Colon (tissue), 2 donors: ENCODE measurements around the gene RACGAP1.

Source experiments
- FAIRE-seq: peaks from 2 replicates; lab custom pipeline; 2012; peaks lifted over from hg19 to GRCh38; lab: Jason Lieb, UNC
- donor health status: control.
- donor health status: control.

Gene RACGAP1, protein sequence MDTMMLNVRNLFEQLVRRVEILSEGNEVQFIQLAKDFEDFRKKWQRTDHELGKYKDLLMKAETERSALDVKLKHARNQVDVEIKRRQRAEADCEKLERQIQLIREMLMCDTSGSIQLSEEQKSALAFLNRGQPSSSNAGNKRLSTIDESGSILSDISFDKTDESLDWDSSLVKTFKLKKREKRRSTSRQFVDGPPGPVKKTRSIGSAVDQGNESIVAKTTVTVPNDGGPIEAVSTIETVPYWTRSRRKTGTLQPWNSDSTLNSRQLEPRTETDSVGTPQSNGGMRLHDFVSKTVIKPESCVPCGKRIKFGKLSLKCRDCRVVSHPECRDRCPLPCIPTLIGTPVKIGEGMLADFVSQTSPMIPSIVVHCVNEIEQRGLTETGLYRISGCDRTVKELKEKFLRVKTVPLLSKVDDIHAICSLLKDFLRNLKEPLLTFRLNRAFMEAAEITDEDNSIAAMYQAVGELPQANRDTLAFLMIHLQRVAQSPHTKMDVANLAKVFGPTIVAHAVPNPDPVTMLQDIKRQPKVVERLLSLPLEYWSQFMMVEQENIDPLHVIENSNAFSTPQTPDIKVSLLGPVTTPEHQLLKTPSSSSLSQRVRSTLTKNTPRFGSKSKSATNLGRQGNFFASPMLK

DNA sequence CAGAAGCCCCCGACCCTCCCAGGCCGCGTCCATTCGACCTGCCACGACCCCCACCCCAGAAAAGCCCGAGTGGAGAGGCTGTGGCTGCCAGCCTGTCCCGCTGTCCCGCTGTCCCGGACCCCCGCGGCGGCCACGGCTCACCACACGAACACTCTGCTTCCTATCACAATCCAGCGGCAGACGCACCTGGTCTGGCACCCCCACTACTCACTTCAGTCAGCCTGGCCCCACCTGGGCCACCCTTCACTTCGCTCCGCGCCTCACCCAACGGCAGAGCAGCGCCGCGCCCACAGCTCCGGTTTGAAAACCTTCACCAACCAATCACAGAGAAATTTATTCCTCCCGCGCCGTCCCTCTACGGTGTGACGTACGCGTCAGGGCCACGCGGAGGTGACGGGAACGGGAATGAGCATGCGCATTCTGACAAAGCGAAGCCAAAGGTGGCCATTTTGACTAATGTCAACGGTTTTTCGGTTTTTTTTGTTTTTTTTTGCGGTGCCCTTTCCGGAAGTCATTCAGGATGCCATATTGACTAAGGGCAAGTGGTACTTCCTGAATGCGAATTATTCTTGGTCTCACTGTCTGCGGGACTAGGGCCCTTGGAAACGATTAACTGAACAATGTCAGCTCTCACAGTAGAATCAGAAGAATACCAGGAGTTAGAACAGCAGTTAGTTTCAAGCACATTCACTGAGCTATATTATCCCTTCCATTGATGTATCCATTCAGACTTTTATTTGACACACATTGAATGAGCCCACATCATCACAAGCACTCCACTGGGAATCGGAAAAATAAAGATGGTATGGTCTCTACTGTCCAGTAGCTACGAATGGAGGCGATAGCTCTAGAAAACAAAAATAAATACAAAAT is at the start of gene RACGAP1:
Gene RACGAP1, minus strand, starts transcription at position 308 of the 873 bp plus-strand sequence. CDS start 8,779 bp downstream, outside the sequence.
- peak; percentile 80 for FAIRE-seq

DNA sequence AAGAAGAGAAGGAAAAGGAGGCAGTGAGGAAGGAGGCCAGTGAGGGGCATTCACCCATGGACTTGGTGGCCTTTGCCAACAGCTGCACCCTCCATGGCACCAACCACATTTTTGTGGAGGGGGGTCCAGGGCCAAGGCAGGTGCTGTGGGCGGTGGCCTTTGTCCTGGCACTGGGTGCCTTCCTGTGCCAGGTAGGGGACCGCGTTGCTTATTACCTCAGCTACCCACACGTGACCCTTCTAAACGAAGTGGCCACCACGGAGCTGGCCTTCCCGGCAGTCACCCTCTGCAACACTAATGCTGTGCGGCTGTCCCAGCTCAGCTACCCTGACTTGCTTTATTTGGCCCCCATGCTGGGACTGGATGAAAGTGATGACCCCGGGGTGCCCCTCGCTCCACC is 48.4 kb upstream of the RACGAP1 start:
- no peak for FAIRE-seq

DNA sequence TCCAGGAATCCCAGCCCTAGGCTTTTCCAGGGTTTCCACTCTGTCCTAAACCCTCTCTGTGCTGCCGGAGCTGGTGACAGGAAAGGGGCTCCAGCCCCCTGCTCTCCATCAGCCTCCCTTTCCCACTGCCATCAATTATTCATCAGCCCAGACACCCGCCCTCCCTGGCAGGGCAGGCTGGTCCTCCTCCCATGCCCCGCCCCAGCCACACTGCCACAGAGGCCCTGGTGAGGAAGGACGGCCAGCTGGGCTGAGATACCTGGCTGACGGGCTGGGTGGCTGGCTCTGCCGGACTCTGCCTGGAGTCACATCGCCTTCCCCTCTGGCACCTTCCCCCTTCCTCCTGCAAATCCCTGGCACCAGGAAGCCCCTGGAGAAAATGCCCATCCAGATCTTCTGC is 47.9 kb upstream of the RACGAP1 start:
- no peak for FAIRE-seq

DNA sequence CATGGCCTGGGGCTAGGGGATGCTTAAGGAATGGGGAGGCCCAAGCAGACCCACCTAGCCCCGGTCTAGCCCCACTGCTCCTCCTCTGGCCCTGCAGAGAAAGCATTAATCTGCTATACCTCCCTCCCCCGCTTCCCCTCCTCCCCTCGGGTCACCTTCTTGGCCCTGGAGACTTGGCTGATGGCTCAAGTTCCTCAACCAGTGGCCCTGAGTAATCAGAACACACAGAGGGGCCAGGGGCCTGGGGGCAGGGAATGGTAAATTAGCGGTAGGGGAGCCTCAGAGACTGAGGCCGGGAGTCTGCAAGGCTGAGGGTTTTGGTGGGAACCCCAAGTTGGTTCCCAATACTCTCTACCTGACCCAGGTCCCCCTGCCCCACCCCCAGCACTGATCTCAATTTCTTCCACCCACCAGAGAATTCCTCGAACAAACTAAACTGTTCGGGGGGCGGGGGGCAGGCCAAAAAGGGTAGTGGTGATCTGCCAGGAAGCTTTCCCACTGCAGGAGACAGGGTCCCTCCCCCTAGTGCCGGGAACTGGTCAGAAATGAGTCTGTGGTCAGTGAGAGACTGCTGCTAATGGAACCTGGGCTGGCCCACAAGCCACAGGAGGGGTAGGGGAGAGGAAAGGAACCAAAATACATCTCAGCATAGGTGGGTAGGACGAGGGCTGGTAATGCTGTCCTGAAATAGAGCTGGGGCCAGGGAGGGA is 47.1 kb upstream of the RACGAP1 start:
- FAIRE-seq = no peak

DNA sequence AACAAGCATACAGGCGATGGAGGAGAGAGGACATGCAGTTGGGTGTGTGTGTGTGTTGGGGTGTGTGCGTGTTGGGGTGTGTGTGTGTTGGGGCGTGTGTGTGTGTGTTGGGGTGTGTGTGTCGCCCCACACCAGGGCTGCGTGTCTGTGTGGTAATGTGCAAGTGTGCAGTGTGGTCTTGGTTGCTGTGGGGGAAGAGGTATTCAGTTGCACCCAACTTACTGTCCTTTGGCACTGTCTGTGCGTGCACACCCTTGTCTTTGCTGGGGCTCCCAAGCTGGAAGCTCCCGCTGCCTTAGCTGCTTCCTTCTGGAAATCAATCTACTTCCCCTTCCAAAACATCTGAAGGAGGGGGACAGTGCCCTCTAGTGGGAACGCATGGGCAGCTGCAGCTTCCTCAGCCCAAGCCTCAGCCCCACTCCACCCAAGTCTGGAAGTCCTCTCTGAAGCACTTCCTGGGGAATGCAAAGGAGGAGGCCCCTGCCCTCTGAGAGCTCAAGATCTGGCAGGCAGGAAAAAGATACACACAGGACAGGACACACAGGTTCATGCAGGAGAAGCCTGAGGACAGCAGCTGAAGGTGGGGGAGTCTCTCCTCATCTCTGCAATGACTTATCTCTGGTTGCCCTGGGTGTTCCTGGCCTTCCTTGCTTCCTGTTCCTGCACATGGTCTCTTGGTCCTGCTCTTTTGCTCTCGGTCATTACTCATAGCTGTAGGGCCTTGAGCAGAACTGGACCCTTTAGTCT is 45.2 kb upstream of the RACGAP1 start:
- no peak for FAIRE-seq

DNA sequence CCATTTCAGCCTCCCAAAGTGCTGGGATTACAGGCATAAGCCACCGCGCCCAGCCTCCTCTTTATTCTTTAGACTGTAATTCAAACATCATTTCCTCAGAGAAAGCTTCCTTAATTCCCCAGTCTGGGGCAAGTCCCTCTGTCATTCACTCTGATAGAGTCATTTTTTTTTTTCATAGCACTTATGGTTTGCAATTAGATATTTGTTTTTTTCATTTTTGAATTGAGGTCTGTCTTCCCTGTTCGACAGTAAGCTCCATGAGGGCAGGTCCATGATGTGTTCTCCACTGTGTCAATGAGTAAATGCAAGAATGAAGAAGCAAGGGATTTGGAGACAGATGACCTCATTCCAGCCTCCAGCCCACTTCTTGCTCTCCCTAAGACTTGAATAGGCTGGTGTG is 44.2 kb upstream of the RACGAP1 start:
- FAIRE-seq = no peak

DNA sequence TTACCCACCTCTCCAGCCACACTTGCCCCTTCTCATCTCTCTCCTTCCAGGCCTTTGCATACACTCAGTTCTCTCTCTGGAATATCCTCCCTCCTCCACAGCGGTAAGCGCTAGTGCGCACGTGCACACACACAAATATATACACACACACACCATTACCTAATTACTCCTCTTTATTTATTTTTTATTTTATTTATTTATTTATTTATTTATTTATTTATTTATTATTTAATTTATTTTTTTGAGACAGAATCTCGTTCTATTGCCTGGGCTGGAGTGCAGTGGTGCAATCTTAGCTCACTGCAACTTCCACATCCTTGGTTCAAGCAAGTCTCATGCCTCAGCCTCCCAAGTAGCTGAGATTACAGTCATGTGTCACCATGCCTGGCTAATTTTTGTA is 43.8 kb upstream of the RACGAP1 start:
- no peak for FAIRE-seq

DNA sequence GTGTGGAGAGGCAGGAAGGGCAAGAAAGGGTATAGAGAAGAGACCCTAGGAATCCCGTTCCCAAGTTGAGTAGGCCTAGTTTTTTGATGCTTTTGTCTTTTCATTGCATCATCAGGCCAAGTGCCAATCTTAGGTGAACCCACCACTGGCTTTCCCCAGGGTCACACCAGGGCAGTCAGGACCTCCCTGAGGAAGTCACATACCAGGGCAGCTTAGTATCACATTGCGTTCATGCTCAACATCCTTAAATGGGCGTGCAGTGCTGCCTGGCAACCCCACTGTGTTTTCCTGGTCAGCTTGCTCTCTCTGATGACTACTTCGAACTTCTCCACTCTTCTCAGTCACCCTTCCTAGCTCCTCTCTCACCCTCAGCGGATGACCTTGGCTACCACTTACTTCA is 41.1 kb upstream of the RACGAP1 start:
- no peak for FAIRE-seq

DNA sequence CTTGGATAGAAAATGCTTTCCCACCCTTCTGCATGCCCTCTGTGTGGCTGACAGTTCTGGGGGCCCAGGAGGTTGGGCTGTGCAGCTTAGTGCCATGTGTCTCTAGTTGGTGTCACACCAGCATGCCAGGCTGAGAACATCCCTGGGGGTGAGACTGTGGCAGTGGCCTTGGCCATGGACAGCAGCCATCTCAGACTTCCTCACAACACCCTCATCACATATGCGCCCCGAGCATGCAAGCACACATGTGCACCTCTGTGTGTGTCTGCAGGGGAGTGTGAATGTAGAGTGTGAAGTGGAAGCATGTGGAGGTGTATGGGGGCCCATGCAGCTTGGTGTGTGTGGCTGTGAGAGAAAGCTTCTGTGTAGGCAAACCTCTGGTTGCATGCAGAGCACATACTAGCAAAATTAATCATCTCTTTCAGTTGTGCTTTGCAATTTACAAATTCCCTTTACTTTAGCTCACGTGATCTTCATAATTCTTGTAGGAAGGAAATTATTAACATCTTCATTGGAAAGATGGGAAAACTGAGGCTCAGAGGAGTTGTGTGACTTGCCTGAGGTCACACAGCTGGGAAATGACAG is 40.5 kb upstream of the RACGAP1 start:
- no peak for FAIRE-seq

DNA sequence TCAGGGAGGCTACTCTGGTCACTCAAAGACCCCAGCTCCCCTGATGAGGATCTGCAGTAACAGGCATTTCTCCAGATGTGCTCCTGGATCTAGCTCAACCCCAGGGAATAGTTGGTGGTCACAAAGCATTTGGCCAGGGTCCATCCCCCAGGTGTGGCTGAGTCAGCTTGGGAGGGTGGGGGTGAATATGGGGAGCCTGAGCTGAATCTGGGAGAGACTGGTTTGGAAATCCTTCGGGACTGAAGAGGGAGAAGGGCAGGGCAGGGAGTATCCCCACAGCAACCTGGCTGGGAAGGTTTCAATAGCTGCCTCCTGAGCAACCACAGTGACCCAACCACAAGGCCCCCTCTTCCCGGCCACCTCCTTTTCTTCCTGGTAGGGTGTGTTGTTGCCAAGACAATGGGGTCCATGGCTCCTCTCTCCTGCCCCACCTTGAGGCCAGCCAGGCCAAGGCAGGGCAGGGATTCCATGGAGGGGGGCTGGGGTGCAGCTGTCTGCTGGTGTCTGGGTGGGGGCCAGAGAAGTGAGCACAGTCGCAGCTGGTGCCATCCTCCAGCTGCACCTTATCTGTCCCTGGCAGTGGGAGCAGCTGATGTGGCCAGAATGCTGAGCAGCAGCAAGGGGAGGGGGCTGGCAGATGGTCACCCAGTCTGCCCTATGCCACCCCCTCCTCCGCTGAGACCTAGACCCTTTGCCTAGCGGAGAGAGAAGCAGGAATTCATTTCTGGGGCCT is 37.6 kb upstream of the RACGAP1 start:
- no peak for FAIRE-seq

DNA sequence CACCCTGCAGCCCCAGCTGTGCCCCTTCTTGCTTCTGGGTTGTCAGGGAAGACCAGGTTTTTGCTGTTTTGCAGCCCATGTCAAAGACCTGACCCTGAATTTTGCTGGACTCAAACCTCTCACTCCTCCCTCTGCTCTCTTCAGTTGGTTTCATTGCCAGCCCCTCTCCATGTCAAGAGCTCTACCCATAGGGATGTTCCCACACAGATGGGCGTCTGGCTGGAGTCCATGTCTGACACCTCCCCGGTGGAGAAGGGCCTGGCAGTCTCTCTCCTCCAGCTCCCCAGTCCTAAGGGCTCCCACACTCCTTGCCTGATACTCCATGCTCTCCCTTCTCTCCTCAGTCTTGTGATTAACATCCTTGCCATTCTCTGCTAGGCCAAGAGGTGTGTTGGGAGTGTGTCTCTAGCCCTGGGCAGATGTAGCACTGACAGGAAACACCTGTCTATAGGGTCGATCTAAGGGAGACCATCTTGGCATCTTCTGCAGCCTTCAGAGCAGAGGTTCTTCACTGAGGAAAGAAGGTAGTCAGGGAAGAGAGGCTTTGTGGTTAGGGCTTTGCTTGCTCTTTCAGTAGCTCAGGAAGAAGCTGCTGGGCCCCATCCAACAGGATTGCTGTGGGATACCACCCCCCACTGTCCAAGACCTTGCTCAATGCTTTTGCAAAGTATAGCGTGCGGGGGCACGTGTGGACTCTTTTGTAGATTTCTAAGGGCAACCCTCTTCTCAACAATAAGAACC is 36.8 kb upstream of the RACGAP1 start:
- FAIRE-seq = no peak

DNA sequence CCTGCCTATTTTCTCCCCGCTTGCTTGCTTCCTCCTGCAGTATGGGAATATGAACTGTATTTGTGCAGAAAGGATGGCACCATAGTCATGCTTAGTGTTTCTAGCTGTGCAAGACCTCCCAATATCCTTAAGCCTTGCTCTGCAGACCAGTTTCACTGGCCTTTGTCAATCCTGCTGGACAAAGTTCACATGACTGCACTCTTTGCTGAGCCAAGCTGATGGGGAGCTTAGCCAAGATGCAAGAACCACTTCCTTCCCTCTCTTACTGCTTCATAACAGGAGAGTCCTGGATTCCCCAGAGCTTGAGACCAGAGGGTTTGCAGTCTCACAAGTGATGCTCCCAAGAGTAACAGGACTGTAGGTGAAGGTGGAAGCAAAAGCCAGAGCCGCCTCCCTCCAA is 35.9 kb upstream of the RACGAP1 start:
- no peak for FAIRE-seq

DNA sequence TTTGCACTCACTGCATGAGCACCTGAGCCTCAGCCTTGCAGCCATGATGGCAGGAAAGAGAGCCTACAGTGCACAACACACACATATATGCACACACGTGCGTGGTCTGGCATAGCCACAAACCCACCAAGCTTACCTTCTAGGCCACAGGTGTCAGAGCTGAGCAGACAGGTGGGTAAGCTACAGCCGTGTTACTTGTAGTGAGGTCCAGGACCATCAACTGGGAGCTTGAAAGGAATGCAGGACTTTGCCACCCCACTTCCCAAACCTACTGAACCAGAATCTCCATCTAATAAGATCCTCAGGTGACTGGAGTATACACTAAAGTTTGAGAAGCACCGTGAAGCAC is 34.8 kb upstream of the RACGAP1 start:
- FAIRE-seq = no peak

DNA sequence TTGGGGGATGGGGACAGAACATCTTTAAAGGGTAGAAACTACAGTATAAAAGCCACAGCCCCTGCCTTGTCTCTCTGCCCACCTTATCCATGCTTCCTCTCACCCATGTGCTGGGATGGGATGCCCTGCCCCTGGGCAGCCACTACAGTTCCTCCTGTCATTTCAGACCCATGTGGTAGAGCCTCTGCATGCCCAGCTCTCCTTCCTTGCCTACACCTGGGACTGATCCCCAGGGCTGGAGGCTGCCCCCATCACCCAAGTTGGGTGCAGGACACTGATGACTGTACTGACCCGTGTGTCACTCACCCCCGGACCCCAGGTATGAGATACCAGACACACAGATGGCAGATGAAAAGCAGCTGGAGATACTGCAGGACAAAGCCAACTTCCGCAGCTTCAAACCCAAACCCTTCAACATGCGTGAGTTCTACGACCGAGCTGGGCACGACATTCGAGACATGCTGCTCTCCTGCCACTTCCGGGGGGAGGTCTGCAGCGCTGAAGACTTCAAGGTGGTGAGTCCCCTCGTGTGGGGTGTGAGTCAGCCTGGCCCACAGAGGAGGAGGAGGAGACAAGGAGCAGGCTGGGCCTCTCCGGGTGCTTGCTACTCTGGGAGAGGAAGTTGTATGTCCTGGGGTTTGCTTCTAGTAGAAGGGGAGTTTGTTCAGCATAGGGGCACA is 34.3 kb upstream of the RACGAP1 start:
- no peak for FAIRE-seq

DNA sequence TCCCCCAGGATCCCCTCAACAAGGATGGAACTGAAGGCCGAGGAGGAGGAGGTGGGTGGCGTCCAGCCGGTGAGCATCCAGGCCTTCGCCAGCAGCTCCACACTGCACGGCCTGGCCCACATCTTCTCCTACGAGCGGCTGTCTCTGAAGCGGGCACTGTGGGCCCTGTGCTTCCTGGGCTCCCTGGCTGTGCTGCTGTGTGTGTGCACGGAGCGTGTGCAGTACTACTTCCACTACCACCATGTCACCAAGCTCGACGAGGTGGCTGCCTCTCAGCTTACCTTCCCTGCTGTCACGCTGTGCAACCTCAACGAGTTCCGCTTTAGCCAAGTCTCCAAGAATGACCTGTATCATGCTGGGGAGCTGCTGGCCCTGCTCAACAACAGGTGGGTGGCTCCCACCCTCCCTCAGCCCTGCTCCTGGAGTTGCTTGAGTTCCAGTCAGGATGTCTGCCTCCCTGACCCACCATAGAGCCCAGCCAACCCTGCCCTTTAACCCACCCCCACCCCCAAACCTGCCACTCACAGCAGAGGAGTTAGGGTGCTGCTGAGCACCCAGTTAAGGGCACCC is 33.5 kb upstream of the RACGAP1 start:
- FAIRE-seq = no peak

DNA sequence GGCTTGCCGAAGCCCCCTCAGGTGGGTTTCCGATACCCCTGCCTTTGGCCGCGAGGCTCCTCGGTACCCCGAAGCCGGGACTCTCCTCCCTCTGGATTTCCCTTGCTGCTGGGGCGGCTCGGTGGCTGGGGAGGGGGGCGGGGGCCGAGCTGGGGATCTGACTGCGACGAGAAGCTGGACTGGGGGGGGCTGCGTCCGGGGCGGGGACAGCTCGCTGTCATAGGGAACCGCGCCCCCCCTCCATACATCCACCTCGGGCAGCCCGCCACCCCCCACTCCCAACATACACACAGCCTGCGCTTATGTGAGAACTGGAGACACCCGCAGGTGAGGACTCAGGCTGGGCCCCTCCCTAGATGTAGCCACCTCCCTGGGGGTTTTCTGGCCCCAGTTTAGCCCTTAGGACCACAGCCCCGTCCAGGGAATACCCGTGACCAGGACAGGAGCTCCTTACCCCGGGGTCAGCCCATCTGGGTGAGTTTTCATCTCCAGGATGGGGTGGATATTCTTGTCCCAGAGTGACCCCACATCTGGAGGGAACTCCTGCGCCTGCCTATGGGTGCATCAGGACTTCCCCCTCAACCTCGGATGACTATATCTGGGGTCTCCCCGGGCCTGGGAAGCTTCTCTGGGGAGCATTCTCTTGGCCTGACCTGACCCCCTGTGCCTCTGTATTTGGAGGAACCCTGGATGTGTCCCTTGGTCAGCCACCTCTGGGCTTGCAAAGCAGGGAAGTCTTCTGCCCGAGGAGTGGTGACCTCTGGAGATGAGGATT is 32.8 kb upstream of the RACGAP1 start:
- FAIRE-seq = no peak

DNA sequence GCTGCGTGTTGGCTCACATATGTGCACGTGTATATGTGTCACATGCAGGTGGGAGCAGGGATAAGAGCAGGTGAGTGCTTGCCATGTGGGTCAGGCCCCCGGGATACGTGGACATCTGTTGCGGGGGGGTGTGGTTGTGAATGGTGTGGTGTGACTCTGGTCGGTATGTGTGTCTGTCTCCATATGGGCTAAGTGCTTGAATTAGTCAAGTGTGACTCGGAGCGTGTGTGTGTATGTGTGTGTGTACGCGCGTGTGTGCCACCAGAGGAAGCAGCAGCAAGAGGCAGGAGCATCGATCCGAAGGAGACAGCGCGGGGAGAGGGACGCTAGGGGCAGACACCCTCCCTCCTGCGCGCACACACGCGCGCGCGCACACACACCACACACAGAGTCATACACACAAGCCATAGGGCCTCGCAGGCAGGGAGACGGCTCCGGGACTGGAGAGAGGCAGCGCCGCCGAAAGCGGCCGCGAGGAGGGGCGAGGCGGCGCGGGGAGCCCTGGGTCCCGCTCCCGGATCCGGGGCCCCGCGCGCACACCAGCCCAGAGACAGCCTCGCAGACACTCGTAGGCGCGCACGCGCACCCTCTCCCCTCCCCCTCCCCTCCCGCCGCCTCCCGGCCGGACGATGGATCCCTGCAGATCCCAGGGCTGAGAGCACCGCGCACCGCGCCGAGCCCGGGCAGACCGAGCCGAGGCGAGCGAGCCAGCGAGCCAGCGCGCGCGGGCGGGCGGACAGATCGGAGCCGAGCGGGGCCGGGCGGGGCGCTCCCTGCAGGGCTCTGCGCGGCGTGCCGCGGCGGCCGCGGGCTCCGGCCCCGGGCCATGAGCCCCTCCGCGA is 31.9 kb upstream of the RACGAP1 start, which contains the start of gene ASIC1:
Gene ASIC1, plus strand, starts transcription at position 597 of the 842 bp plus-strand sequence. CDS start 1,171 bp downstream, outside the sequence.
- no peak for FAIRE-seq
